Neural cell (in vitro differentiated cells): Measurements from ENCODE around the gene TRMT13.

Experiments
- CTCF ChIP-seq: fragments of 450-650 bp; IDR thresholded peaks from 2 replicates; pipeline ENCODE4 v1.5.1; 2014; ENCODE audit warnings: antibody characterized with exemption, mild to moderate bottlenecking, moderate library complexity; ENCODE audit not compliant: poor library complexity, severe bottlenecking
- EP300 ChIP-seq: fragments of 450-650 bp; conservative IDR thresholded peaks from 2 replicates; pipeline ENCODE4 v1.6.1; 2014; ENCODE audit warnings: antibody characterized with exemption, mild to moderate bottlenecking, moderate library complexity; ENCODE audit not compliant: poor library complexity, severe bottlenecking
- EZH2 ChIP-seq: fragments of 200-600, 300-800 bp; shearing (Covaris generic), sonication (generic); IDR thresholded peaks from 2 replicates; pipeline ENCODE4 v1.6.1; 2014; ENCODE audit warnings: antibody characterized with exemption, low read length, borderline replicate concordance, mild to moderate bottlenecking; ENCODE audit not compliant: insufficient read depth, poor library complexity, severe bottlenecking
- POLR2AphosphoS5 ChIP-seq: IDR thresholded peaks from 2 replicates; pipeline ENCODE4 v1.6.1; 2012
- RAD21 ChIP-seq: fragments of 450-650 bp; conservative IDR thresholded peaks from 2 replicates; pipeline ENCODE4 v1.6.1; 2014; ENCODE audit warnings: antibody characterized with exemption, mild to moderate bottlenecking, moderate library complexity
- SMC3 ChIP-seq: fragments of 450-650 bp; conservative IDR thresholded peaks from 2 replicates; pipeline ENCODE4 v1.6.1; 2014; ENCODE audit warnings: antibody characterized with exemption, mild to moderate bottlenecking, moderate library complexity; ENCODE audit not compliant: poor library complexity

- TF ChIP-seq CTCF (no peak), RAD21 (no peak), EP300 (no peak), POLR2AphosphoS5 (no peak), SMC3 (no peak), EZH2 (no peak)
Measured at GRCh38 chr1:100147875-100148274, 14.9 kb downstream of the TRMT13 start.
